Daoy (cell line): ENCODE measurements around the gene KSR1. TPM values are rescaled to one million over a fixed set of nuclear protein-coding genes. Genes with fewer than 3 reads are reported as not detected.
"Not testable (repeated sequence)": the region's sequence is repeated elsewhere in the genome, so short reads cannot be mapped to it uniquely, and the experiment has no call there.

ENCODE experiments used
- DNase-seq: peaks from one replicate; pipeline ENCODE4 v3.0.0-alpha.2; 2015; ENCODE audit warnings: low read depth
- total RNA-seq: library from RNA; depleted of rRNA; stranded (reverse); fragments of >200 nt; shearing (Covaris generic); gene quantifications from 2 replicates; pipeline ENCODE4 v1.2.3, GENCODE V29; 2014

Gene KSR1
- total RNA-seq, 1 experiment from 2014 or later, result 59.5 TPM

- DNase-seq, result no peak
These were observed 38.2 kb downstream of the KSR1 start for GRCh38 chr17:27494192-27495091.

GRCh38 chr17:27495460-27495859 lies 39.2 kb downstream of the KSR1 start:
- DNase-seq, result no peak

- DNase-seq, result no peak
These were observed 39.8 kb downstream of the KSR1 start for GRCh38 chr17:27496005-27496404.

GRCh38 chr17:27496437-27496943 lies 40.2 kb downstream of the KSR1 start:
- DNase-seq, result no peak

GRCh38 chr17:27496971-27497370 lies 40.7 kb downstream of the KSR1 start:
- no peak for DNase-seq

GRCh38 chr17:27497696-27498095 lies 41.4 kb downstream of the KSR1 start:
- no peak for DNase-seq

GRCh38 chr17:27498615-27499309 lies 42.5 kb downstream of the KSR1 start:
- no peak for DNase-seq

GRCh38 chr17:27499451-27500265 lies 43.4 kb downstream of the KSR1 start:
- DNase-seq, result no peak

- not testable (repeated sequence) for DNase-seq
These were observed 45.1 kb downstream of the KSR1 start for GRCh38 chr17:27501338-27501737.

- peak; percentile 52 for DNase-seq
These were observed 46.5 kb downstream of the KSR1 start for GRCh38 chr17:27502526-27503324.

- no peak for DNase-seq
These were observed 47.4 kb downstream of the KSR1 start for GRCh38 chr17:27503611-27504010.

- DNase-seq, result no peak
These were observed 48.1 kb downstream of the KSR1 start for GRCh38 chr17:27504188-27504995.

GRCh38 chr17:27506348-27507218 lies 50.3 kb downstream of the KSR1 start:
- peak; percentile 89 for DNase-seq

- no peak for DNase-seq
These were observed 55.1 kb downstream of the KSR1 start for GRCh38 chr17:27511168-27511883.

GRCh38 chr17:27512031-27512430 lies 55.8 kb downstream of the KSR1 start:
- DNase-seq, result no peak

GRCh38 chr17:27512511-27513346 lies 56.5 kb downstream of the KSR1 start:
- no peak for DNase-seq

GRCh38 chr17:27513849-27514248 lies 57.6 kb downstream of the KSR1 start:
- no peak for DNase-seq
